GM18505 (cell line): ENCODE measurements around the gene SLC16A12.
A peak's percentile ranks its signal among the peaks of the same experiment; 100 is the strongest.
"Not testable (repeated sequence)": the region's sequence is repeated elsewhere in the genome, so short reads cannot be mapped to it uniquely, and the experiment has no call there.

ENCODE experiments used
- ATAC-seq: cut with Tn5 transposase; IDR thresholded peaks from one replicate; pipeline ENCODE4 v1.9.1; 2021; ENCODE audit not compliant: unreplicated experiment
- POLR2A ChIP-seq: IDR thresholded peaks from 4 replicates; pipeline ENCODE4 v1.6.1; 2011; ENCODE audit warnings: borderline replicate concordance; ENCODE audit not compliant: insufficient read depth, insufficient read length; ENCODE audit errors: extremely low read depth

Gene SLC16A12

DNA sequence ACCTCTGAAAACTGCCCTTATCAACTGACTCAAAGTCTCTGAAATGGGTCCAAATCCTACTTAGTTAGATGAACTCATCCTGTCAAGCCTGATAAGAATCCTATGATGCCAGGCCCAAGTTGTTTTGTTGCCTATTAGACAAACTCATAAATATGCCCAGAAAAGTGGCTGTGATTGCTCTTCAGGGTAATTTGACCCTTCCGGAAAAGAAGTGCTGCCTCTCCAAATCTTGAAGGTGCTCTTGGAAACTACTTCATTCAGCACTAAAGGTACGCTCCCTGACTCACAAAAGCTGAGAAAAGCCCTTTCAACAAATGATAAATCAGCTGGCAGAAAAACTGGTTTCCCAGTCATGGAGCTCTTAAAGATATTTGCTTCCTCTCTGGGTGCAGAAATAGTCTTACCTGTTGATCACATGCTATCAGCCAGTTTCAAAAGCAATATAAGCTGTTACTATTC lies 114.3 kb downstream of the SLC16A12 start:
- no peak for ATAC-seq
- TF ChIP-seq POLR2A: no peak

DNA sequence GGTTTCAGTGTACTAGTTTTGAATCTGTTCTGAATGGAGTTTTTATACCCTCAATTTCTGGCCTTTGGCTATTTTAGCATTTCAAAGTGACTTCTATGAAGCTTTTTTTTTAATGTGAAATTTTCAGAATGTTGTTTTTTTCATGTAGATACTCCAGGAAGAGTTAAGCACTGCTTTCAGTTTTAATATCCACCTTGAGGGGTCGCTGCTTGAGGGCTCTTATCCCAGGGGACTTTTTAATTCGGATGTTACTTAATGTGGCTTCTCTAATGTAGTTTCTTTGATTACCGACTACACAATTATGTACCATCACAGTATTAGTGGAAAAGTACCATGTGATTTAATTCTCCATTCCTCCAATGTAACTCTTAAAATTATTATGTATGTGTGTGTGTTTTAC lies 115.8 kb downstream of the SLC16A12 start:
- no peak for ATAC-seq
- no peak for TF ChIP-seq POLR2A

DNA sequence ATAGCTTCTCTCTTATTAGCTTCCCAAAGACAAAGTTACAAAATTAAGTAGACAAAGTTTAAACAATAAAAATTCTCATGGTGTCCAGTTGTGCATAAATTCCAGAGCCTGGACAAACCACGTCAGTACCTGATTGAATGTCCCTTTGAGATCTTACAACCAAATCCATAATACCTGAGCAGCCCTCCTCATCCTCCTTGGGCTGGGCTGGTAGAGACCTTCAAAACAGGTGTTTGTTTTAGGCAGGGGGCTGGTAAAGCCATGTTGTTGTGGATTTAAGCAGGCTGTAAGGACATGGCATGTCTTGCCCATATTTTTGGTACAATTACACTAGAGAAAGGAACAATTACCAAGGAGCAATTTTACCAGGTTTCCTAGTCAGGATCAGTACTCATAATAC lies 118.9 kb downstream of the SLC16A12 start:
- no peak for TF ChIP-seq POLR2A
- no peak for ATAC-seq

GRCh38 chr10:89414879-89415821 lies 120.2 kb downstream of the SLC16A12 start:
- TF ChIP-seq POLR2A: no peak
- peak; percentile 32 for ATAC-seq

- peak; percentile 74 for ATAC-seq
- peak; percentile 55 for TF ChIP-seq POLR2A
These were observed 121.1 kb downstream of the SLC16A12 start, which contains the start of gene IFIT5 for GRCh38 chr10:89414146-89414878. TSS of gene IFIT5 (plus strand) at chr10:89414568. CDS start at chr10:89414799, 231 bp downstream.

DNA sequence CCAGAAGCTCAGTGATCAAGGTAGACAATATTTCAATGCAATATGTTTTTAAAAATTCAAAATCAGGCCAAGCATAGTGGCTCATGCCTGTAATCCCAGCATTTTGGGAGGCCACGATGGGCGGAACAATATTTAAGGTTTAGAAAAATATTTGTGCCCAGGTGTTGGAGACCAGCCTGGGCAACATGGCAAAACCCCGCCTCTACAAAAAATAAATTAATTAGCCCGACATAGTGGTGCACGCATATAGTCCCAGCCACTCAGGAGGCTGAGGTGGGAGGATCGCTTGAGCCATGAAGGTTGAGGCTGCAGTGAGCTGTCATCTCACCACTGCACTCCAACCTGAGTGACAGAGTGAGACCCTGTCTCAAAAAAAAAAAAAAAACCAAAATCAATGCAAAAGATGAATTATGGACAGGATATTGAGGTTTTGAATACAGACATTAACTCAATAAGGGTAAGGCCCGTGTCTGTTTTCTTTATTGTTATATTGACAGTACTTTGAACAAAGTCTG lies 121.9 kb downstream of the SLC16A12 start:
- TF ChIP-seq POLR2A: no peak
- ATAC-seq: no peak

- not testable (repeated sequence) for ATAC-seq
These were observed 123.1 kb downstream of the SLC16A12 start for GRCh38 chr10:89412276-89412675.

GRCh38 chr10:89411135-89411534 lies 124.3 kb downstream of the SLC16A12 start:
- not testable (repeated sequence) for ATAC-seq

DNA sequence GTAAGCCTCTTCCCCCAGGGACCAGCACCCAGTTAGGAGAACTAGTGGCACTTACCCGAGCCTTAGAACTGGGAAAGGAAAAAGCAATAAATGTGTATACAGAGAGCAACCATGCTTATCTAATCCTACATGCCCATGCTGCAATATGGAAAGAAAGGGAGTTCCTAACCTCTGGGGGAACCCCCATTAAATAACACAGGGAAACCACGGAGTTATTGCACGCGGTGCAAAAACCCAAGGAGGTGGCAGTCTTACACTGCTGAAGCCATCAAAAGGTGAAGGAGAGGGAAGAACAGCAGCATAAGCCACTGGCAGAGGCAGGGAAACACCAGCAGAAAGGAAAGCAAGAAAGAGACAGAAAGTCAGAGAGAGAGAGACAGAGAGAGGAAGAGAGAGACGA lies 124.8 kb downstream of the SLC16A12 start:
- not testable (repeated sequence) for ATAC-seq

DNA sequence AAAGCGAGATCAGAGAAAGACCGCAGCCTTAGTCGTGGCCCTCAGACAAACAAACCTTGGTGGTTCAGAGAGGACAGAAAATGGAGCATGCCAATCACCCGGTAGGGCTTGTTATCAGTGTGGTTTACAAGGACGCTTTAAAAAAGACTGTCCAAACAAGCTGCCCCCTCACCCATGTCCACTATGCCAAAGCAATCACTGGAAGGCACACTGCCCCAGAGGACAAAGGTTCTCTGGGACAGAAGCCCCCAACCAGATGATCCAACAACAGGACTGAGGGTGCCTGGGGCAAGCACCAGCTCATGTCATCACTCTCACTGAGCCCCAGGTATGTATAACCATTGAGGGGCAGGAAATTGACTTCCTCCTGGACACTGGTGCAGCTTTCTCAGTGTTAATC lies 126.1 kb downstream of the SLC16A12 start:
- not testable (repeated sequence) for ATAC-seq

GRCh38 chr10:89407792-89408191 lies 127.6 kb downstream of the SLC16A12 start:
- ATAC-seq: not testable (repeated sequence)

- ATAC-seq: not testable (repeated sequence)
These were observed 129.2 kb downstream of the SLC16A12 start for GRCh38 chr10:89406178-89406577.

DNA sequence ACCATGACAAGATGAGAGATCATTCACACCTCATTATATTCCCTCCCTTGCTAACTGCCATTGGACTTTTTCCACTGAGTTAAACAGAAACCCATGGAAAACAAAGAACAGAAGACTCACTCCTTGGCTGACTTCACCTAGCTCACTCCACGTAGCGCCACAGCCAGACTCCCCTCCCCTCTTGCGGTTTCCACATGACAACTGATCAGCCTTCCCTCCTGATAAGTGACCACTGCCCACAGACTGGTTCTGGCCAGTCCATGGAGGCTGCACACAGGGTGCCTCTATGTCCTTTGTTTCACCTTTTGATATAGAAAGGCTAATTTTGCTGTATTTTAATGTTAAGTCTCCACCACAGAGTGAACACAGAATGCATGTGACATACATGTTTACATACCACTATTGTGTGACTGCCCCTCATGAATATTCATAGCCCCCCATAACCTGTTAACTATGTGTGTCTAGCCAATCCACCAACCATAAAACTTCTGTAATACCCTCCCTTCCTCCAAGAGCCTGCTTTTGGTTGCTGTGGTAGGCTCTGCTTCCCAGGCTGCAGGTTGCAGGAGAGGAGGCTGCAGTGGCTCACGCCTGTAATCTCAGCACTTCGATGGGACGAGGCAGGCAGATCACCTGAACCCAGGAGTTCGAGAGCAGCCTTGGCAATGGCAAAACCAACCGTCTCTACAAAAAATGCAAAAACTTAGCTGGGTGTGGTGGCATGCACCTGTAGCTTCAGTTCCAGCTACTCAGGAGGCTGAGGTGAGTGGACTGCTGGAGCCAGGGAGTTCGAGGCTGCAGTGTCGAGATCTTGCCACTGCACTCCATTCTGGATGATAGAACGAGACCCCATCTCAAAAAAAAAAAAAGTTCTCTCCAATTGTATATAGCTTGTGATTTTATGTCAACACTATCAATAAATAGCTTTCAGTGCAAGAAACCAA lies 131.0 kb downstream of the SLC16A12 start:
- no peak for ATAC-seq
- TF ChIP-seq POLR2A: no peak

- TF ChIP-seq POLR2A: no peak
- ATAC-seq: no peak
These were observed 132.4 kb downstream of the SLC16A12 start for GRCh38 chr10:89403043-89403442.
